Osteoblast (primary cell): ENCODE results near the gene IGF1. TPM values are rescaled to one million over a fixed set of nuclear protein-coding genes. Genes with fewer than 3 reads are reported as not detected.

Experiments
- DNase-seq: peaks from one replicate; pipeline ENCODE4 v3.0.0; 2011; ENCODE audit warnings: low spot score, mixed read lengths; ENCODE audit not compliant: insufficient read length; ENCODE audit errors: missing footprints
- H2AFZ ChIP-seq: 2 replicates; pipeline ENCODE4 v1.6.0; 2011; ENCODE audit warnings: mild to moderate bottlenecking, low read length
- H3K27ac ChIP-seq: 2 replicates; pipeline ENCODE4 v1.5.1; 2011; ENCODE audit warnings: mild to moderate bottlenecking, low read depth, low read length, moderate library complexity
- H3K27me3 ChIP-seq: 2 replicates; pipeline ENCODE4 v1.6.0; 2012; ENCODE audit warnings: mild to moderate bottlenecking, control low read depth, inconsistent platforms, low read length, moderate library complexity; ENCODE audit not compliant: insufficient read depth
- H3K36me3 ChIP-seq: 2 replicates; pipeline ENCODE4 v1.5.1; 2011; ENCODE audit warnings: mild to moderate bottlenecking, low read length, control low read depth, moderate library complexity; ENCODE audit not compliant: insufficient read depth
- H3K4me1 ChIP-seq: 2 replicates; pipeline ENCODE4 v1.5.1; 2011; ENCODE audit warnings: mild to moderate bottlenecking, low read length, control low read depth, moderate library complexity; ENCODE audit not compliant: insufficient read depth
- H3K4me2 ChIP-seq: 2 replicates; pipeline ENCODE4 v1.6.0; 2011; ENCODE audit warnings: mild to moderate bottlenecking, low read length; ENCODE audit not compliant: insufficient read depth
- H3K4me3 ChIP-seq: fragments of 200-600 bp; sonication (generic); 3 replicates; pipeline ENCODE4 v1.5.1; 2012; ENCODE audit warnings: mild to moderate bottlenecking, low read length, inconsistent platforms; ENCODE audit not compliant: insufficient read depth
- H3K79me2 ChIP-seq: 2 replicates; pipeline ENCODE4 v1.6.0; 2012; ENCODE audit warnings: mild to moderate bottlenecking, low read length, control low read depth, inconsistent platforms; ENCODE audit not compliant: insufficient read depth
- H3K9me3 ChIP-seq: 2 replicates; pipeline ENCODE4 v1.5.1; 2011; ENCODE audit warnings: low read depth, low read length, control low read depth
- H4K20me1 ChIP-seq: 2 replicates; pipeline ENCODE4 v1.6.0; 2012; ENCODE audit warnings: mild to moderate bottlenecking, low read length, control low read depth; ENCODE audit not compliant: insufficient read depth
- CTCF ChIP-seq: IDR thresholded peaks from 2 replicates; pipeline ENCODE4 v1.5.1; 2011; ENCODE audit warnings: mild to moderate bottlenecking, low read depth, low read length, moderate library complexity; ENCODE audit errors: extremely low read depth
- total RNA-seq: library from RNA; depleted of rRNA; stranded (reverse); fragments of >200 nt; gene quantifications from 2 replicates; pipeline ENCODE4 v1.2.3, GENCODE V29; 2012

Gene IGF1
- total RNA-seq, 1 donor, result 0.72 TPM

GRCh38 chr12:102394200-102394599 is 86.2 kb downstream of the IGF1 start:
- Histone ChIP-seq H3K27ac (no peak overlapping the region), H3K27me3 (no peaks in the 10 kb centered on the region), H3K9me3 (no peaks in the 10 kb centered on the region), H2AFZ (no peak overlapping the region), H3K4me2 (no peak overlapping the region), H3K36me3 (no peaks in the 10 kb centered on the region), H3K4me1 (no peaks in the 10 kb centered on the region), H3K79me2 (no peaks in the 10 kb centered on the region), H4K20me1 (no peaks in the 10 kb centered on the region), H3K4me3 (no peak overlapping the region)
- TF ChIP-seq CTCF, result no peak
- no peak for DNase-seq

- no peak for TF ChIP-seq CTCF
- H3K27me3 ChIP-seq, result no peaks in the 10 kb centered on the region
- H3K36me3 ChIP-seq, result no peaks in the 10 kb centered on the region
- H3K79me2 ChIP-seq, result no peaks in the 10 kb centered on the region
- H2AFZ ChIP-seq, result no peak overlapping the region
- H3K9me3 ChIP-seq, result no peaks in the 10 kb centered on the region
- no peak overlapping the region for H3K4me3 ChIP-seq
- DNase-seq, result no peak
- H3K4me1 ChIP-seq, result no peaks in the 10 kb centered on the region
- no peak overlapping the region for H3K27ac ChIP-seq
- no peak overlapping the region for H3K4me2 ChIP-seq
- no peaks in the 10 kb centered on the region for H4K20me1 ChIP-seq
Measured at GRCh38 chr12:102390068-102390467, 90.3 kb downstream of the IGF1 start.

GRCh38 chr12:102388469-102388868 is 91.9 kb downstream of the IGF1 start:
- H3K4me1 ChIP-seq, result no peaks in the 10 kb centered on the region
- H3K27me3 ChIP-seq, result no peaks in the 10 kb centered on the region
- H3K27ac ChIP-seq, result no peak overlapping the region
- H3K4me2 ChIP-seq, result no peak overlapping the region
- H3K36me3 ChIP-seq, result no peaks in the 10 kb centered on the region
- TF ChIP-seq CTCF, result no peak
- H3K79me2 ChIP-seq, result no peaks in the 10 kb centered on the region
- H3K9me3 ChIP-seq, result no peaks in the 10 kb centered on the region
- DNase-seq, result no peak
- H4K20me1 ChIP-seq, result no peaks in the 10 kb centered on the region
- H3K4me3 ChIP-seq, result no peak overlapping the region
- no peak overlapping the region for H2AFZ ChIP-seq

GRCh38 chr12:102385343-102385742 is 95.0 kb downstream of the IGF1 start:
- no peak for DNase-seq
- Histone ChIP-seq H2AFZ (no peak overlapping the region), H3K27ac (no peak overlapping the region), H3K79me2 (no peaks in the 10 kb centered on the region), H3K27me3 (no peaks in the 10 kb centered on the region), H3K4me3 (no peak overlapping the region), H3K9me3 (no peaks in the 10 kb centered on the region), H3K4me2 (no peak overlapping the region), H4K20me1 (no peaks in the 10 kb centered on the region), H3K36me3 (no peaks in the 10 kb centered on the region), H3K4me1 (no peaks in the 10 kb centered on the region)
- TF ChIP-seq CTCF, result no peak
